Measurements from ENCODE around the gene MPP3.

MPP3 gene

DNA sequence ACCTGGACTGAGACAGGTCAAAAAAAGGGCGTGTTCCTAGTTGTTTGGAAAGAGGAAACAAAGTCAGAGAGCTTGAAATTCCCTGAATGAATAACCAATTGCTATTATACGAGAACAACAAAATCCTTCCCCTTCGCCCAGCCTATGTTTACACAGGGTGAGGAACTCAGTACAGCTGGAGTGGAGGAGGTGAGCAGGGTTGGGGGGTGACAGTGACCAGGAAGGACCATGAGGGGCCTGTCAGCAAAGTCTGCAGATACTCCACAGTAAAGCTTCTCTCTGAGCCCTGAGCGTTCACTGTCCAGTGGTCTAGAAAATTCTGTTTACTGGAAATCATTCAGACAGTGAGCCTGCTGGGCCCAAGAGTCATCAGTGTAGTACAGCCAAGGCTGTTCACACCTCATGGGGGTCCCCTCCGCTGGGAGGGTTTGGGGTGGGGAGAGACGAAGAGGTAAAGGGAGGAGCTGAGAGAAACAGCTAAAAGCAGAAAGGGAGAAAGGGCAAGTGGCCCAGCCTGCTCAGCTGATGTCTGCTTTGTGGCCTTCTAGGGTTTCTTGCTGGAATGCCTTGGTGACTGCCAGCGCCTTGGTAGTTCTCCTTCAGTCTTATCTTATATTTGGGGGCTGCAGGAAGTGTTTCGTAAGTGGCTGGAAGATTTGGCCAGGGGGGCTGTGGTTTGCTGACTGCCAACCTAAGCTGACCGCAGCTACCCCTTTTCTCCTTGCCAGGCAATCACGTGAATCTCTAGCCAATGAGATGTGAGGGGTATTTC lies 59.9 kb downstream of the MPP3 start:
- DNase-seq (ENCODE audit: low read depth in 2 of 2), result no peak

DNA sequence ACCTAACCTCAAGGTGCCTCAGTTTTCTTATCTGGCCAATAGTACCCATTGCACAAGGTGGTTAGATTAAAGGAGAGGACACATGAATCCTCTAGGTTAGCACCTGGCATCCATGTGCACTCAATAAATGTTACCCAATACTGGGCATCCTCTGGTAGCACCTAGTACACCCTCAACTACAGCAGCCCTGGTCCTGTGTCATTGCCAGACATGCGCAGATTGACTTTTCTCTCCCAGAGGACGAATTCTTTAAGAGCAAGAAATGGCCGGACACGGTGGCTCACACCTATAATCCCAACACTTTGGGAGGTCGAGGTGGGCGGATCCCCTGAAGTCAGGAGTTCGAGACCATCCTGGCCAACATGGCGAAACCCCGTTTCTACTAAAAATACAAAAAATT lies 61.5 kb downstream of the MPP3 start:
- no peak for DNase-seq (ENCODE audit: low read depth in 2 of 2)

- DNase-seq (ENCODE audit: low read depth in 2 of 2), result no peak
Observed at GRCh38 chr17:43770957-43771356, 62.0 kb downstream of the MPP3 start.

- DNase-seq (ENCODE audit: low read depth in 2 of 2), result no peak
Observed at GRCh38 chr17:43769859-43770258, 63.1 kb downstream of the MPP3 start.

GRCh38 chr17:43769426-43769825 lies 63.5 kb downstream of the MPP3 start:
- DNase-seq (ENCODE audit: low read depth in 2 of 2), result no peak

GRCh38 chr17:43768943-43769342 lies 64.0 kb downstream of the MPP3 start:
- no peak for DNase-seq (ENCODE audit: low read depth in 2 of 2)

DNA sequence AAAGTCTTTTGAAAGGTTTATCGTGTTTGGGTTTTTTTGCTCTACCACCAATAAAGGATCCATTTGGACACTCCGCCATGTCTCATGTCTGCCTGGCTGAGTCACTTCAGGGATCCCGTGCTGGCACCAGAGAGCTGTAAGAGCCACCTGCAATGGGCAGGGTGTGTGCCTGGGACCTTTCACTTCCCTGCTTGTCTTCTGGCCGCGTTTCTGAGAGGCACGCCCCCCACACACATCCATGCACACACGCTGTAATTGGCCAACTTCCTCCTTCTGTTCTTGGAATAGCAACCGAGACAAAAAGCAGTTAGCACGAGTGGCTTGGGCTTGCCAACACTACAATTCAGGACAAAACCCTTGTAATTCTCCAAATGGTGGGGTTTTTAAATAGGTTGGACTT lies 64.6 kb downstream of the MPP3 start:
- DNase-seq (ENCODE audit: low read depth in 2 of 2), result no peak

GRCh38 chr17:43767713-43768059 lies 65.3 kb downstream of the MPP3 start:
- DNase-seq (ENCODE audit: low read depth in 2 of 2), result no peak

DNA sequence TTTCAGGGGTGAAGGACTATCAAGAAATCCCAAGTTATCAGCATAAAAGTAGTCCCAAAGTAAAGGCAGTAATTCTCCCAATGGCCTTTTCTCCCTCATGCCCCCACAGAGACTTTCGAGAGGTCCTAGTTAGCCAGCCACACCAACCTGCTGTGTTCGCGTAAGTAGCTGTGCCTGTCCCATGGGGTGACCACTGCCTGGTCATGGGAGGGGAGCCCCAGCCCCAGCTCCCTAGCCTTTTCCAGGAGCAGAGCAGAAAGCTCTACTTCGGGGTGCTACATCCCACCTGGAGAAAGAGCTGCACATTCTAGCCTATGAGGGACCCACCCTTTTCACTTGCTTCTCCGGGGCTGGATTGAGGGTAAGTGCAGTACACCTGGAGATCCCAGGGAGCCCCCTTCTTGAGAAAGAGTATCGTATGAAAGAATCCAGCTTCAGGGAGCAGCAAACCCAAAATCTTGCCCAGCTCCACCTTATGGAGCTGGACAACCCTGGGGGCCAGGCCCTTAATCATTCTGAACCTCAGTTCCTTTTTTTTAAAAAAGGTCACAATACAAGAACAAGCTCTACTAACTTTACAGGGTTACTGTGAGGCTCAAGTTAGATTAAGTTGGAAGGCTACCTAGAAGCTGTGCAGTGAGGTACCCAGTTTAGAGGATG lies 65.8 kb downstream of the MPP3 start:
- no peak for DNase-seq (ENCODE audit: low read depth in 2 of 2)

- peak in 1 of 2 donors; percentile 28 for DNase-seq (ENCODE audit: low read depth in 2 of 2)
Observed at GRCh38 chr17:43766413-43767052, 66.4 kb downstream of the MPP3 start.

DNA sequence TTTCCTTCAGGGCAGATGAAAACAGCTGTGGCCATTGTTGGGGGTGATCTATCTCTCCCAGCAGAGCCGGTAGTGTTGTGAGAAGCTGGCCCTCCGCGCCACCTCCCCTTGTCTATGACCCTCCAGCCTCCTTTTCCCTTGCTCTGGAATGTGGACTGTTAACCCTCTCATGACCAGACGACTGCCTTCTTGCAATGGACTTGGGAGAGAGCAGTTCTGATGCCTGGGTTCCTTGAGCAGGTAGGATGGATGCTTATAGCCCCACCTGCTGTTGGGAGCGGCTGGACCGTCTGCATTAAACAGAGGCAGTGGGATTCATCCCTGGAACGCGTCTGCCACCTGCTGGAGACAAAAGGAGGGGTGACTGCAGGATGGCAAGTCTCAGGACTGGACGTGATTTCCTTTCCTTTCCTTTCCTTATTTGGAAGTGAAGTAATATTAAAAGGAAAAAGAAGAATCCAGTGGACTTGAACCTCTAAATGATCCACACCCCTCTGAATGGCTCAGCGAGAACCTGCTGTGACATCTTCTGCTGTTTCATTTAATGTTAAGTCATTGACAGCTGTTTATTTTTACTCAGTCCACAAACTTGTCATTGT lies 72.6 kb downstream of the MPP3 start:
- DNase-seq (ENCODE audit: low read depth in 2 of 2), result peak; percentile 84 to 87

- no peak for DNase-seq (ENCODE audit: low read depth in 2 of 2)
Observed at GRCh38 chr17:43759836-43760235, 73.1 kb downstream of the MPP3 start.

DNA sequence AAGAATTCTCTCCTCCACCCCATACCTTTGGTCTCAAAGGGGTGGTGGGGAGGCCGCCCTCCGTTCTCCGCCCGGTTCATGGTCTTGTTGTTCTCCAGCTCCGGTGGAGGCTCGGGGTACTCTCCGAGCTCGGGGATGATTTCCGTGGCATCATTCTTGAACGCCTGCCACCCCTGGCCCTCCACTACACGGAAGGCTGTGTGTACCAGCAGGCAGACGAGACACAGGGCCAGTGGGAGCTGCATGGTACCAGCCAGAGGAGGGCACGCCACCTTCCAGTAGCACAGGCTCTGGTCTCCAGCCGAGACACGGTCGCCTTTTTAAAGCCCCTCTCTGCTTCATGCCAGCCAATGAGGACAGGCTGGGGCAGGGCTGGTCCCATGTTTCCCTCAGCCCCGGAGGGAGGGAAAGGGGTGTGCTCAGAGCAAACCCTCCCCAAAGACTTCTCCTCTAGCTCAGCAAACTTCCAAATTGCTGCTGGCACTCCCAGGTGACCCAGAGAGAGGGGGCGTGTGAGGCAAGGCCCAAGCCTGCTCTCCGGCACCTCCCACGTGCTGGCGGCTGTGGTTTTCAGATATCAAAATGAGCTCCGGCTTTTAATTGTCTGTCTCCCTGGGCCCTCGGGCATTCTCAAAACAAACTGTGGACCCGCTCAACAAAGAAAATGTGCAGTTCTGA lies 74.3 kb downstream of the MPP3 start, which contains the start of gene SOST:
SOST (minus strand) TSS at position 295 of the 678 bp plus-strand sequence; CDS start at position 245, 50 bp downstream.
- no peak for DNase-seq (ENCODE audit: low read depth in 2 of 2)

DNA sequence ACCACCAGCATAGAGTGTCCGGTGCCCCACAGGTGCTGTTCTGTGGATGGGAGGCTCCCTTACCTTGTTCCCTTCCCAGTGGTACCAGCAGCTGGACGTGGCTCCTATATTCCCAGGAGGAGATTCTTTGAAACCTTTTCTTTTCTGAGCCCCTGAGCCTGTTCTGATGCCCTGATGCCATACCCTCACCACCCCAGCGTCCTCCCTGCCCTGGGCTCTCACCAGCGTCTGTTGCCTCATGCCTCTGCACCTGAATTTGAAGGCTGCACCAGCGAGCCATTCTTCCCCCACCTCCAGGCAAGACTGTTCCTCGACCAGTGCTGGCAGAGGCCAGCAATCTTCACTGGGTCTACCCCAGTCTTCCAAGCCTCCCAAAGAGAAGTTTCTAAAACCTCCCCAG lies 74.9 kb downstream of the MPP3 start:
- no peak for DNase-seq (ENCODE audit: low read depth in 2 of 2)

GRCh38 chr17:43757171-43757660 lies 75.7 kb downstream of the MPP3 start:
- no peak for DNase-seq (ENCODE audit: low read depth in 2 of 2)

- no peak for DNase-seq (ENCODE audit: low read depth in 2 of 2)
Observed at GRCh38 chr17:43756201-43756600, 76.7 kb downstream of the MPP3 start.

DNA sequence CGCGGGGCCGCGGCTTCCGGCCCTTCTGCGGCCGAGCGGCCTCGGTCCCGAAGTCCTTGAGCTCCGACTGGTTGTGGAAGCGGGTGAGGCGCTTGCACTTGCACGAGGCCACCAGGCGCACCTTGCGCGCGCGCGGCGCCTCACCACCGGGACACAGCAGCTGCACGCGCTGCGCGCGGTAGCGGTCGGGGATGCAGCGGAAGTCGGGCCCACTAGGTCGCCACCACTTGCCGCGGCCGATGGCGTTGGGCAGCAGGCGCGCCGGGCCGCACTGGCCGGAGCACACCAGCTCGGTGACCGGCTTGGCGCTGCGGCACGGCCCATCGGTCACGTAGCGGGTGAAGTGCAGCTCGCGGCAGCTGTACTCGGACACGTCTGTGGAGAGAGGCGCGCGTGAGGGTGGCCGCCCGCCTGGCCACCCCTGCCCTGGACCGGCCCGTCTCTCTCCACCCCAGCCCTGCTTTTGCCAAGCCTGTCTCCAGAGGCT lies 77.5 kb downstream of the MPP3 start:
- no peak for DNase-seq (ENCODE audit: low read depth in 2 of 2)

DNA sequence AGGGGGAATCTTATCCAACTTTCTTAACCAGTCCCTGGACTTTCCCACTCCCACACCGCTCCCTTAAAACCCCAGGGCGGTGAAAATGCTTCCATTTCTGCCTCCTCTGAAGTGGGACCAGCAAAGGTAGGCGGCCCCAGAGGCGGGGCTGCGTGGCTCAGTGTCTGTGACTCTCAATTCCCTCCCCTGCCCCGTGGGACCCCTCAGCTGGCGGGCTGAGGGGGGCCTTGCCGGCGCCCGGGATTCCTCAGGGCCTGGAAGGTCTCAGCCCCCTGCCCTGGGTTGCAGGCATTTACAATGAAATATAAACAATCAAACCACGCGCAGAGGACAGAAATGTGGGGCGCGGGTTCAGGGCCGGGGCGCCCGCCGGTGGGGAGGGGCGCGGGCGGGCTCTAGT lies 78.0 kb downstream of the MPP3 start:
- no peak for DNase-seq (ENCODE audit: low read depth in 2 of 2)

GRCh38 chr17:43753493-43754129 lies 79.3 kb downstream of the MPP3 start:
- DNase-seq (ENCODE audit: low read depth in 2 of 2), result no peak

Measured in stimulated activated CD4-positive, alpha-beta T cell treated with anti-CD3 and anti-CD28 coated beads, Interleukin-15, amount 100 ng/mL, for 48 hours (primary cell).